RCC 7860 (cell line): ENCODE measurements around the gene DACH2.

Experiments
- DNase-seq: peaks from one replicate; pipeline ENCODE4 v3.0.0-alpha.2; 2015; ENCODE audit warnings: low spot score
- FAIRE-seq: peaks from 2 replicates; lab custom pipeline; 2012; peaks lifted over from hg19 to GRCh38; lab: Jason Lieb, UNC

DACH2 gene

GRCh38 chrX:86295293-86295692 lies 147.0 kb downstream of the DACH2 start:
- DNase-seq (no peak), FAIRE-seq (no peak)

- no peak for DNase-seq
- FAIRE-seq: no peak
Observed at GRCh38 chrX:86322913-86323312, 174.7 kb downstream of the DACH2 start.

DNA sequence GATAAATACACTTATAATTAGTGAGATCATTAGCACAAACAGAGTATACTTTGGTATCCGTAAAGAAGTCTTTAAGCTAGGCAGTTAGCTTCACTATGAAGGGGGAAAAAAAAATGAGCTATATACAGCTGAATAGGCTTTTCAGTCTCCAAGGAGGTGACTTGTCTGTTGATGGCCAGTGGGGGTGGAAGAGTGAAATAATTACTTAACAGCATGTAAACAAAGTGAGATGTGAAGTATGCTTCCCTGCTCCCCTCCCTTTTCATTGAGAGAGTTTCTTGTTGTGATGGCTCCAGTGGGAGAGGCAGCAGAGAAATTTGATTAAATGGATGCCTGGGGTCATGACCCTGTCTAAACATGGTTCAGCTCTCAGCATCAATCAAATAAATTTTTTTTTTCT lies 180.9 kb downstream of the DACH2 start:
- FAIRE-seq (no peak), DNase-seq (no peak)

- no peak for DNase-seq
- FAIRE-seq: no peak
Observed at GRCh38 chrX:86348669-86349068, 200.4 kb downstream of the DACH2 start.

- no peak for FAIRE-seq
- no peak for DNase-seq
Observed at GRCh38 chrX:86349115-86349514, 200.9 kb downstream of the DACH2 start.

- no peak for DNase-seq
- FAIRE-seq: no peak
Observed at GRCh38 chrX:86369847-86370630, 221.8 kb downstream of the DACH2 start.

- DNase-seq: no peak
- no peak for FAIRE-seq
Observed at GRCh38 chrX:86370927-86371326, 222.7 kb downstream of the DACH2 start.

DNA sequence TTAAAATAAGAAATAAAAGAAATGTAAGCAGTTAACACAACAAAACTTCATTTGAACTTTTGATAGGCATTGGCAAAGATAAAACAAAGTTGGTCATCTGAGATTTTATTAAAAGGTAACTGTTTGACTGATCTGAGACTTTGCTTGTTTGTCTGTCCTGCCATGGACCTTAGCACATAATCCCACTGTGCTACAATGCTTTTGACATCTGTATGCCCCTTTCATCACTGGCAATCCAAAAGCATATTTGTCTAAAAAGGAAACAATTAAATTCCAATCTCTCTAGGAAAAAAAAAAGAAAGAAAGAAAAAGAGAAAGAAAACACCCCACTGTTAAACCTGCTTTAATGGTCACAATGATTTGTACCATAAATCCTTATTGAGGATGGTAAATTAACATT lies 231.0 kb downstream of the DACH2 start:
- FAIRE-seq: no peak
- no peak for DNase-seq

DNA sequence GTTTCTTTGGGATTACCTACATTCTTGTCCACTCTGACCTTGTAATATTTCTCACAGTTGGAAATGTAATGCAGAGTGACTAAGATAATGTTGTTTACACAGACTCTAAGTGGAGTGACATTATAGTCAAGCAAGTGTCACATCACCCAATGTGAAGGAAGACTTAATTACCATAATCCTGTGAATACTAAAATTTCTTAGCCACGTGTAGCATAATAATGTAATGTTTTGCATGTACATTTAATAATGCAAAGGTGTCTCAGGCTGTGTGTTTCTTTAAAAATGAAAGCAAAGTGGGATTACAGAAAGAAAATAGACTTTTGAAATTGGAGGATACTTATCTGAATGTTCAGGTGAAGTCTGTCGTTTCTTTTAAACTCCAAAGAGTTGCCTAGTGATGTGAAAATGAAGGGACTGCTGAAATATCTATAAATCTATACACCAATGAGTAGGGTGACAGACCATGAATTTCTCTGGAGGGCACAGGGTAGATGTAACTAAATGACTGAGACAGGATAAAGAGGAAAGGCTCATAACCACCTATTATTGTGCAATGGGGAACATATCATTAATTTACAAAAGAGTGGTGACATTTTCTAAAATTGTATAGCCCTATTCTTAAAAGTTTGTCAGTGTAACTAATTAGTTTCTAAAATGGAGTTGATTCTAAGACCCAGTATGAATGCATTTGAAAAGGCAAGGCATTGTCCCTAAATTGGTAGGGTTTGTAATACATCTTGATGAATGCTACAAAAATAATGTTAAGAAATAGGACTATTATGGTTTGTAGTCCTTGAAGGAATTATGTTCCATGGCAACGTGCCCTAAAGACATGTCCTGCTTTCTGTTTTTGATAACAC lies 235.7 kb downstream of the DACH2 start:
- DNase-seq: no peak
- no peak for FAIRE-seq

- no peak for DNase-seq
Observed at GRCh38 chrX:86407371-86407770, 259.1 kb downstream of the DACH2 start.

GRCh38 chrX:86421771-86422170 lies 273.5 kb downstream of the DACH2 start:
- FAIRE-seq: no peak
- DNase-seq: no peak

More at GRCh38 chrX:86407371-86407770, 259.1 kb downstream of the DACH2 start:
- FAIRE-seq: no peak

- FAIRE-seq (no peak), DNase-seq (no peak)
Observed at GRCh38 chrX:86436116-86436515, 287.9 kb downstream of the DACH2 start.

GRCh38 chrX:86455495-86455894 lies 307.2 kb downstream of the DACH2 start:
- FAIRE-seq (no peak), DNase-seq (no peak)

GRCh38 chrX:86460760-86461159 lies 312.5 kb downstream of the DACH2 start:
- FAIRE-seq (no peak), DNase-seq (no peak)

GRCh38 chrX:86504297-86504696 lies 356.0 kb downstream of the DACH2 start:
- DNase-seq (no peak), FAIRE-seq (no peak)

GRCh38 chrX:86507331-86507730 lies 359.1 kb downstream of the DACH2 start:
- DNase-seq (no peak), FAIRE-seq (no peak)

GRCh38 chrX:86579777-86580176 lies 431.5 kb downstream of the DACH2 start:
- DNase-seq (no peak), FAIRE-seq (no peak)

- no peak for DNase-seq
Observed at GRCh38 chrX:86604607-86605006, 456.4 kb downstream of the DACH2 start.

GRCh38 chrX:86696951-86697350 lies 548.7 kb downstream of the DACH2 start:
- FAIRE-seq (no peak), DNase-seq (no peak)

More at GRCh38 chrX:86604607-86605006, 456.4 kb downstream of the DACH2 start:
- FAIRE-seq: no peak

DNA sequence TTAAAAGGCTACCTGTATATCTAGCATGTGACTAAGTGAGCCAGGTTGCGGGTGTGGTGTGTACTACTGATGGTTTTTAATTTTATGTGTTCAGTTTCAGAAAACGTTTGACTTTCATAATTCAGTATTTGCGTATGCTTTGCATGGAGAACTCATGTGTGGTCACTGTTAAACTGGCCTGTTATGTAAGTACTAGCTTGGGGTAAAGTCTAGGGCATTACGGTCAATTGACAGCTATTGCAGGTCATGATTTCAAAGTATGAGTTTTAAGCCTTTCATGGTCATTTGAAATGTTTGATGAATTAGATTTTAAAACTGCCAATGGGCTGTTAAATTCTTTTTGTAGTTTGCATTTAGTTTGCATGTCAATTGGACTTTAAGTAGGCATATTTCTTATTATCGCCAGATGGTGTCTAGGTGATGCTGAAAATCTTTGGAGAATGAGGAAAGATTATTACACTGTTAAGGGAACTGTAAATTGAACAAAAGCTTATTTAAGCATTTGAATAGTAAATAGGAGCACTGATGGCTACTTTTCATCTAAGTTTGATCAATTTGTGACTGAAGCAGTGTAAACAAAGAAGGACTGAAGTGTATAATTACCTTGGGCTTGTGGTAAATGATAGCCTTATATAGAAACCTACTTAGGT lies 563.4 kb downstream of the DACH2 start:
- FAIRE-seq: no peak
- DNase-seq: no peak

DNA sequence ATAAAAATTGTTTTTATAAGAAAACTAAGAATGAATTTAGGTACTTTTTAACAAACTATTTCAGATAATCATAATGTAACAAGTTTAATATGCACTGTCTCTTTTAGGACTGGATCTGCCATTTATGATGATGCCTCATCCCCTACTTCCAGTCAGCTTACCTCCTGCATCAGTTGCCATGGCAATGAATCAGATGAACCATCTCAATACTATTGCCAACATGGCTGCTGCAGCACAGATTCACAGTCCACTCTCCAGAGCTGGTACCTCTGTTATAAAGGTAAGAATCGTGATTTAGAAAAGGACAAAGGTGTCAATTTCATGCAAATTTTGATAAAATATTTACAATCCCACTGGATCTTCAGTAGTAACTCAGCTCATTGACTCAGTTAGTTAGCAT lies 566.2 kb downstream of the DACH2 start:
- FAIRE-seq (no peak), DNase-seq (no peak)
